HG03066 (cell line): ENCODE measurements around the gene IGFBP5.

ENCODE experiments used
- ATAC-seq: cut with Tn5 transposase; IDR thresholded peaks from one replicate; pipeline ENCODE4 v1.9.1; 2021; ENCODE audit warnings: low read depth; ENCODE audit not compliant: unreplicated experiment

IGFBP5 gene

GRCh38 chr2:216650626-216651257 is 44.6 kb downstream of the IGFBP5 start:
- no peak for ATAC-seq

- ATAC-seq: no peak
These were observed 45.8 kb downstream of the IGFBP5 start for GRCh38 chr2:216649574-216649973.

- ATAC-seq: no peak
These were observed 47.2 kb downstream of the IGFBP5 start for GRCh38 chr2:216648105-216648504.

- no peak for ATAC-seq
These were observed 49.2 kb downstream of the IGFBP5 start for GRCh38 chr2:216646116-216646515.

GRCh38 chr2:216645636-216645950 is 49.8 kb downstream of the IGFBP5 start:
- ATAC-seq: no peak

- ATAC-seq: no peak
These were observed 50.3 kb downstream of the IGFBP5 start for GRCh38 chr2:216644842-216645635.

- ATAC-seq: no peak
These were observed 51.2 kb downstream of the IGFBP5 start for GRCh38 chr2:216643986-216644659.

- no peak for ATAC-seq
These were observed 57.9 kb downstream of the IGFBP5 start for GRCh38 chr2:216637472-216637871.

- ATAC-seq: no peak
These were observed 58.5 kb downstream of the IGFBP5 start for GRCh38 chr2:216636551-216637450.

- no peak for ATAC-seq
These were observed 59.4 kb downstream of the IGFBP5 start for GRCh38 chr2:216635701-216636550.

- ATAC-seq: no peak
These were observed 60.2 kb downstream of the IGFBP5 start for GRCh38 chr2:216635171-216635570.

GRCh38 chr2:216634370-216635148 is 60.8 kb downstream of the IGFBP5 start:
- no peak for ATAC-seq

GRCh38 chr2:216633616-216634369 is 61.6 kb downstream of the IGFBP5 start:
- no peak for ATAC-seq

- ATAC-seq: no peak
These were observed 62.3 kb downstream of the IGFBP5 start, which contains the start of gene IGFBP2 for GRCh38 chr2:216632952-216633615. IGFBP2 (plus strand) TSS chr2:216633420; CDS start chr2:216633524, 104 bp downstream.

- ATAC-seq: no peak
These were observed 62.9 kb downstream of the IGFBP5 start for GRCh38 chr2:216632346-216632951.

GRCh38 chr2:216629784-216630183 is 65.6 kb downstream of the IGFBP5 start:
- no peak for ATAC-seq

GRCh38 chr2:216626875-216627245 is 68.5 kb downstream of the IGFBP5 start:
- ATAC-seq: no peak
